Nephron progenitor cell (in vitro differentiated cells): Measurements from ENCODE around the gene TMEM131L.
"Not testable (repeated sequence)": the region's sequence is repeated elsewhere in the genome, so short reads cannot be mapped to it uniquely, and the experiment has no call there.

Experiments
- DNase-seq: peaks from one replicate; pipeline ENCODE4 v3.0.0; 2021
- H3K27ac Mint-ChIP-seq: 2 replicates; pipeline ENCODE4 v1.8.0; 2021; ENCODE audit warnings: mild to moderate bottlenecking, moderate library complexity, mixed read lengths
- H3K27me3 Mint-ChIP-seq: 2 replicates; pipeline ENCODE4 v1.8.0; 2021; ENCODE audit warnings: mild to moderate bottlenecking, low read depth, mixed read lengths; ENCODE audit not compliant: poor library complexity
- H3K36me3 Mint-ChIP-seq: 2 replicates; pipeline ENCODE4 v1.8.0; 2021; ENCODE audit warnings: low read depth, mixed read lengths
- H3K4me1 Mint-ChIP-seq: 2 replicates; pipeline ENCODE4 v1.8.0; 2021; ENCODE audit warnings: mixed read lengths
- H3K4me3 Mint-ChIP-seq: 2 replicates; pipeline ENCODE4 v1.8.0; 2021; ENCODE audit warnings: mild to moderate bottlenecking, moderate library complexity, mixed read lengths
- H3K9me3 Mint-ChIP-seq: 2 replicates; pipeline ENCODE4 v1.8.0; 2021; ENCODE audit warnings: mild to moderate bottlenecking, moderate library complexity, mixed read lengths
- CTCF ChIP-seq: fragments of 200-600 bp; sonication (generic); IDR thresholded peaks from 2 replicates; pipeline ENCODE4 v1.5.0; 2021; ENCODE audit warnings: antibody characterized with exemption

TMEM131L gene

DNA sequence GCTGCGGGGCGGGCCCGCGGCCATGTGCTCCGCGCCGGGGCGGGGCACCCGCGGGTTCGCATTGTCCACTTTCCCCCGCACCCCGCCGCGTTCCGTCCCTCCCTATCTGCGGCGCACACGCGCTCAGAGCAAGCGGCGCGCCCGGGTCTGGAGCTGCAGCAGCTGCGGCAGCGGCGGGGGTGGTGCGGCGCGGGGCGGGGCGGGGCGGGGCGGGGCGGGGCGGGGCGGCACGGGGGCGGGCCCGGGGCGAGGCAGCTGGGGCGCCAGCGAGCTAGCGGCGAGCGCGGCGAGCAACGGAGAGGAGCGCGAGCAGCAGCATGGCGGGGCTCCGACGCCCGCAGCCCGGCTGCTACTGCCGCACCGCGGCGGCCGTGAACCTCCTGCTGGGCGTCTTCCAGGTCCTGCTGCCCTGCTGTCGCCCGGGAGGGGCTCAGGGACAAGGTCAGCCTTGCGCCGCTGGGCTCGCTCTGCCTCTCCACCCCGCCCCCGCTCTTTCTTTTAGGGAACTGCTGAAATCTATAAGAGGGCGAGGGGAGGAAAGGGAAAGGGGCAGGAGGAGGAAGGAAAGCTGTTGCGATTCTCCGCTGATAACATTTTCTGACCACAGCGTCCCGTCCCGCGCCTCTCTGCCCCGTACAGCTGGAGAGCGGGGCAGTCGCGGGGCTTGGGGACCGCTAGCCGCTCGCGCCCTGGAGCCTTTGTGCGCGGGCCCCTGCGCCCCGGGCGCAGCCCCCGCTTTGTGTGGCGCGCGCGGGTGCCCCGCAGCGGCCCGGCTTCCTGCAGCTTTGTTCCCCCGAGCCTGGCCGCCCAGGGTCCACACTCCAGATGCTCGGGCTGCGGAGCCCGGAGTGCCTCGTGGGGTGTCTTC, at the start of gene TMEM131L:
Gene TMEM131L (plus strand): TSS at position 280 of the 868 bp plus-strand sequence. CDS start 38 bp downstream, at position 318.
- TF ChIP-seq CTCF: no peak
- Mint-ChIP-seq H3K36me3 (peaks cover 4% of the 10 kb centered on the region), H3K27ac (no peak within 1 kb of the TSS), H3K9me3 (no peaks in the 10 kb centered on the region), H3K4me3 (peak within 1 kb of the TSS; percentile 94), H3K4me1 (peaks cover 47% of the 10 kb centered on the region), H3K27me3 (peaks cover 35% of the 10 kb centered on the region)
- DNase-seq: peak; percentile 78

GRCh38 chr4:153416456-153416855, 49.7 kb upstream of the TMEM131L start:
- not testable (repeated sequence) for H3K27ac Mint-ChIP-seq, H3K27me3 Mint-ChIP-seq, H3K4me3 Mint-ChIP-seq, H3K9me3 Mint-ChIP-seq, DNase-seq
- H3K4me1 Mint-ChIP-seq: peaks cover 22% of the 10 kb centered on the region
- H3K36me3 Mint-ChIP-seq: peaks cover 29% of the 10 kb centered on the region

DNA sequence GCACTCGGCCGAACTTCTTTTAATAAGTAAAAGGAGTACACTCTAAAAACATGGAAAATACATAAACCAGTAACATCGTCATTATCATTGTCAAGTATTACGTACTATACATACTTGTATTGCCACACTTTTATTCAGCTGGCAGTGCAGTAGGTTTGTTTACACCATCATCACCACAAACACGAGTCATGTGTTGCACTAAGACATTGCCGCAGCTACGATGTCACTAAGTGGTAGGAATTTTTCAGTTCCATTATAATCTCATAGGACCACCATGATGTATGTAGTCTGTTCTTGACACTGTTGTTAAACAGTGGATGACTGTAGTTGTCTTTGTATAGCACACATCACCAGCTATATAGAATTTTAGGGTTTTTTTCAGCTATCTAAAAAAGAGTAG, 48.0 kb upstream of the TMEM131L start:
- H3K27me3 Mint-ChIP-seq: no peaks in the 10 kb centered on the region
- no peak overlapping the region for H3K27ac Mint-ChIP-seq
- DNase-seq: no peak
- peaks cover 13% of the 10 kb centered on the region for H3K36me3 Mint-ChIP-seq
- H3K4me1 Mint-ChIP-seq: peaks cover 22% of the 10 kb centered on the region
- no peak overlapping the region for H3K4me3 Mint-ChIP-seq
- no peaks in the 10 kb centered on the region for H3K9me3 Mint-ChIP-seq
- no peak for TF ChIP-seq CTCF

DNA sequence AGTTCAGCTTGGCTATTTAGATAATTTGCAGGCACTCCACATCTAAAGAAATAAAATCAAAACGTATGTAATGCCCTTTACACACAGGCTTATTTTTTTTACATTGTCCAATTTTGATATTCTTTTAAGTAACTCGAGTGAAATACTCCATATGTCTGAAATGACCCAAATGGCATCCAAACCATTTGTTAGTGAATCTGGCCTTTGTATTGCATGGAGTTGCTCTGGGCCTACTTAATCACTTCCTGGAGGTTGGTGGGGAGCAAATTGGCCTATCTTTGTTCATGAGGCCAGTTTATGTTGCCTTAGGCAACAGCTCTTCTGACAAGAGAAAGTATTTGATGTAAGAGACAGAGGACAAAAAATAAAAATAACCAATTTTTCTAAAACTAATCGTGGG, 47.6 kb upstream of the TMEM131L start:
- H3K4me3 Mint-ChIP-seq: no peak overlapping the region
- H3K4me1 Mint-ChIP-seq: peaks cover 19% of the 10 kb centered on the region
- peaks cover 11% of the 10 kb centered on the region for H3K36me3 Mint-ChIP-seq
- H3K27ac Mint-ChIP-seq: peak overlapping the region; percentile 84
- H3K27me3 Mint-ChIP-seq: no peaks in the 10 kb centered on the region
- no peak for DNase-seq
- TF ChIP-seq CTCF: no peak
- H3K9me3 Mint-ChIP-seq: no peaks in the 10 kb centered on the region

- no peak for DNase-seq
- TF ChIP-seq CTCF: no peak
- H3K27ac Mint-ChIP-seq: peak overlapping the region; percentile 36
- peaks cover 14% of the 10 kb centered on the region for H3K4me1 Mint-ChIP-seq
- H3K27me3 Mint-ChIP-seq: no peaks in the 10 kb centered on the region
- H3K4me3 Mint-ChIP-seq: no peak overlapping the region
- H3K36me3 Mint-ChIP-seq: peaks cover 6% of the 10 kb centered on the region
- no peaks in the 10 kb centered on the region for H3K9me3 Mint-ChIP-seq
These were observed 47.1 kb upstream of the TMEM131L start for GRCh38 chr4:153419029-153419428.

DNA sequence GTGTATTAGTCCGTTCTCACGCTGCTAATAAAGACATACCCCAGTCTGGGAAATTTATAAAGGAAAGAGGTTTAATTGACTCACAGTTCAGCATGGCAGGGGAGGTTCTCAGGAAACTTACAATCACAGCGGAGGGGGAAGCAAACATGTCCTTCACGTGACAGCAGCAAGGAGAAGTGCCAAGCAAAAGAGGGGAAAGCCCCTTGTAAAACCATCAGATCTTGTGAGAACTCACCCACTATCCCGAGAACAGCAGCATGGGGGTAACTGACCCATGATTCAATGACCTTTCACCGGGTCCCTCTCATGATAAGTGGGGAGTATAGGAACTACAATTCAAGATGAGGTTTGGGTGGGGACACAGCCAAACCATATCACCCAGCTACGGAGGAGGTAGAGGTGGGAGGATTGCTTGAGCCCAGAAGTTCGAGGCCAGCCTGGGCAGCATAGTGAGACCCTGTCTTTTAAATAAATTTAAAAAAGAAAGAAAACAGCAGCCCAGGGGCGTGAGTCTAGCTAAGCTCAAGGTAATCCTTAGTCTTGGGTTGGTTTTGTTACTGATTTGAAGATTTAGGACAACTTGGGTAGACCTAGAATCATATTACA, 46.4 kb upstream of the TMEM131L start:
- Mint-ChIP-seq H3K27ac (peak overlapping the region; percentile 54), H3K27me3 (no peaks in the 10 kb centered on the region), H3K9me3 (no peaks in the 10 kb centered on the region), H3K4me3 (no peak overlapping the region), H3K36me3 (peaks cover 6% of the 10 kb centered on the region), H3K4me1 (peaks cover 13% of the 10 kb centered on the region)
- no peak for DNase-seq
- no peak for TF ChIP-seq CTCF
